HT1080 (cell line): Measurements from ENCODE around the gene MRPL20. TPM values are rescaled to one million over a fixed set of nuclear protein-coding genes. Genes with fewer than 3 reads are reported as not detected.

Source experiments
- total RNA-seq: library from RNA; depleted of rRNA; stranded (reverse); fragments of >200 nt; shearing (Covaris generic); gene quantifications from 2 replicates; pipeline ENCODE4 v1.2.3, GENCODE V29; 2014; rRNA removed

The MRPL20 gene
- total RNA-seq, 1 experiment from 2014 or later = 319 TPM

Other genes starting within 250 kb of the MRPL20 start
- not detected in 2 replicates for gene TTLL10, start 233.4 kb downstream of the MRPL20 start, total RNA-seq
- not detected in 2 replicates for gene TNFRSF18, start 200.7 kb downstream of the MRPL20 start, total RNA-seq
- 0.88 TPM in 1 of 2 replicates, not detected in the other for gene TNFRSF4, start 193.1 kb downstream of the MRPL20 start, total RNA-seq
- 110 and 119 TPM in 2 replicates for gene SDF4, start 175.3 kb downstream of the MRPL20 start, total RNA-seq
- gene B3GALT6, start 175.1 kb downstream of the MRPL20 start, total RNA-seq = 27.3 and 37.6 TPM in 2 replicates
- 0.40 and 1.5 TPM in 2 replicates for gene C1QTNF12, start 160.6 kb downstream of the MRPL20 start, total RNA-seq
- gene UBE2J2, start 133.4 kb downstream of the MRPL20 start, total RNA-seq = 125 and 139 TPM in 2 replicates
- 0.20 and 0.59 TPM in 2 replicates for gene SCNN1D, start 126.9 kb downstream of the MRPL20 start, total RNA-seq
- gene ACAP3, start 99.4 kb downstream of the MRPL20 start, total RNA-seq = 28.9 and 34.9 TPM in 2 replicates
- 42.0 and 43.9 TPM in 2 replicates for gene PUSL1, start 98.7 kb downstream of the MRPL20 start, total RNA-seq
- gene INTS11, start 82.6 kb downstream of the MRPL20 start, total RNA-seq = 142 and 143 TPM in 2 replicates
- gene CPTP, start 82.5 kb downstream of the MRPL20 start, total RNA-seq = 36.8 and 55.0 TPM in 2 replicates
- 0.03 and 0.08 TPM in 2 replicates for gene TAS1R3, start 76.0 kb downstream of the MRPL20 start, total RNA-seq
- 113 and 118 TPM in 2 replicates for gene DVL1, start 57.9 kb downstream of the MRPL20 start, total RNA-seq
- gene MXRA8, start 48.7 kb downstream of the MRPL20 start, total RNA-seq = 0.11 and 0.50 TPM in 2 replicates
- 318 and 349 TPM in 2 replicates for gene AURKAIP1, start 32.1 kb downstream of the MRPL20 start, total RNA-seq
- gene CCNL2, start 8.0 kb downstream of the MRPL20 start, total RNA-seq = 74.6 and 96.1 TPM in 2 replicates
- not detected in 2 replicates for gene ANKRD65, start 14.0 kb upstream of the MRPL20 start, total RNA-seq
- 0.05 and 0.23 TPM in 2 replicates for gene VWA1, start 28.4 kb upstream of the MRPL20 start, total RNA-seq
- 0.03 TPM in 1 of 2 replicates, not detected in the other for gene ATAD3C, start 42.4 kb upstream of the MRPL20 start, total RNA-seq
- 57.0 and 59.0 TPM in 2 replicates for gene ATAD3B, start 64.5 kb upstream of the MRPL20 start, total RNA-seq
- 93.9 and 96.6 TPM in 2 replicates for gene ATAD3A, start 104.9 kb upstream of the MRPL20 start, total RNA-seq
- gene TMEM240, start 133.3 kb upstream of the MRPL20 start, total RNA-seq = 3.1 TPM in 1 of 2 replicates, not detected in the other
- 69.6 and 99.4 TPM in 2 replicates for gene SSU72, start 167.6 kb upstream of the MRPL20 start, total RNA-seq
- gene FNDC10, start 192.8 kb upstream of the MRPL20 start, total RNA-seq = 0.20 and 0.66 TPM in 2 replicates
- gene MIB2, start 208.2 kb upstream of the MRPL20 start, total RNA-seq = 11.0 and 12.6 TPM in 2 replicates
- gene MMP23B, start 224.9 kb upstream of the MRPL20 start, total RNA-seq = not detected in 2 replicates